ENCODE data around the gene GAA. TPM values are rescaled to one million over a fixed set of nuclear protein-coding genes. Genes with fewer than 3 reads are reported as not detected.

Gene GAA
- total and polyA plus RNA-seq, 10 of the 15 experiments (the other 5 are each of a cell fraction or from before 2014, with no cell fraction given): 0.18 to 10.5 (median 4.1) TPM

GRCh38 chr17:80095844-80096475, 5.4 kb upstream of the GAA start (continued):
- TF ChIP-seq, protein P1, sequence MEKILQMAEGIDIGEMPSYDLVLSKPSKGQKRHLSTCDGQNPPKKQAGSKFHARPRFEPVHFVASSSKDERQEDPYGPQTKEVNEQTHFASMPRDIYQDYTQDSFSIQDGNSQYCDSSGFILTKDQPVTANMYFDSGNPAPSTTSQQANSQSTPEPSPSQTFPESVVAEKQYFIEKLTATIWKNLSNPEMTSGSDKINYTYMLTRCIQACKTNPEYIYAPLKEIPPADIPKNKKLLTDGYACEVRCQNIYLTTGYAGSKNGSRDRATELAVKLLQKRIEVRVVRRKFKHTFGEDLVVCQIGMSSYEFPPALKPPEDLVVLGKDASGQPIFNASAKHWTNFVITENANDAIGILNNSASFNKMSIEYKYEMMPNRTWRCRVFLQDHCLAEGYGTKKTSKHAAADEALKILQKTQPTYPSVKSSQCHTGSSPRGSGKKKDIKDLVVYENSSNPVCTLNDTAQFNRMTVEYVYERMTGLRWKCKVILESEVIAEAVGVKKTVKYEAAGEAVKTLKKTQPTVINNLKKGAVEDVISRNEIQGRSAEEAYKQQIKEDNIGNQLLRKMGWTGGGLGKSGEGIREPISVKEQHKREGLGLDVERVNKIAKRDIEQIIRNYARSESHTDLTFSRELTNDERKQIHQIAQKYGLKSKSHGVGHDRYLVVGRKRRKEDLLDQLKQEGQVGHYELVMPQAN (conservative IDR thresholded peaks at IDR 0.05): no peak
- no peak for TF ChIP-seq TBL1XR1 (IDR thresholded peaks at IDR 0.05; ENCODE audit: low read depth, low read length)
- TF ChIP-seq, protein P2, sequence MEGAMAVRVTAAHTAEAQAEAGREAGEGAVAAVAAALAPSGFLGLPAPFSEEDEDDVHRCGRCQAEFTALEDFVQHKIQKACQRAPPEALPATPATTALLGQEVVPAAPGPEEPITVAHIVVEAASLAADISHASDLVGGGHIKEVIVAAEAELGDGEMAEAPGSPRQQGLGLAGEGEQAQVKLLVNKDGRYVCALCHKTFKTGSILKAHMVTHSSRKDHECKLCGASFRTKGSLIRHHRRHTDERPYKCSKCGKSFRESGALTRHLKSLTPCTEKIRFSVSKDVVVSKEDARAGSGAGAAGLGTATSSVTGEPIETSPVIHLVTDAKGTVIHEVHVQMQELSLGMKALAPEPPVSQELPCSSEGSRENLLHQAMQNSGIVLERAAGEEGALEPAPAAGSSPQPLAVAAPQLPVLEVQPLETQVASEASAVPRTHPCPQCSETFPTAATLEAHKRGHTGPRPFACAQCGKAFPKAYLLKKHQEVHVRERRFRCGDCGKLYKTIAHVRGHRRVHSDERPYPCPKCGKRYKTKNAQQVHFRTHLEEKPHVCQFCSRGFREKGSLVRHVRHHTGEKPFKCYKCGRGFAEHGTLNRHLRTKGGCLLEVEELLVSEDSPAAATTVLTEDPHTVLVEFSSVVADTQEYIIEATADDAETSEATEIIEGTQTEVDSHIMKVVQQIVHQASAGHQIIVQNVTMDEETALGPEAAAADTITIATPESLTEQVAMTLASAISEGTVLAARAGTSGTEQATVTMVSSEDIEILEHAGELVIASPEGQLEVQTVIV (IDR thresholded peaks at IDR 0.05; ENCODE audit: borderline replicate concordance, partially characterized antibody): no peak

- 42% methylated on average over 11 of the region's 12 CpGs for WGBS (ENCODE audit: insufficient coverage, insufficient replicate concordance, low lambda C conversion rate, missing lambda C conversion rate)
- Histone ChIP-seq H4K20me1 (ENCODE audit: control insufficient read depth, insufficient read depth) (no peaks in the 10 kb centered on the region), H3K4me3 (no peak overlapping the region), H3K27me3 (replicated peaks in 1 of 2; ENCODE audit: control insufficient read depth in 2 of 2, insufficient read depth in 2 of 2, low read length in 1 of 2) (no peaks in the 10 kb centered on the region), H3K9ac (ENCODE audit: control insufficient read depth, insufficient read depth, low read length) (no peak overlapping the region), H3K9me3 (replicated peaks; ENCODE audit: control insufficient read depth, insufficient read depth, low read length) (no peaks in the 10 kb centered on the region), H3K36me3 (ENCODE audit: control insufficient read depth in 2 of 2, insufficient read depth in 2 of 2, low read length in 1 of 2) (no peaks in the 10 kb centered on the region), H3K27ac (ENCODE audit: control insufficient read depth, insufficient read depth) (no peak overlapping the region), H3K79me2 (ENCODE audit: control insufficient read depth, insufficient read depth, low read length) (no peaks in the 10 kb centered on the region), H2AFZ (ENCODE audit: control insufficient read depth, low read depth, low read length) (no peak overlapping the region), H3K4me2 (ENCODE audit: control insufficient read depth, insufficient read depth) (no peak overlapping the region), H3K4me1 (ENCODE audit: control insufficient read depth, insufficient read depth, low read length) (peaks cover 11% of the 10 kb centered on the region)
- ChIA-PET RAD21 (ENCODE audit: unreplicated experiment) (no interaction called here), CTCF (no interaction called here), SMC1A (ENCODE audit: uncharacterized antibody, unreplicated experiment) (no interaction called here), POLR2A (no interaction called here)
- intact Hi-C loops (cut with micrococcal nuclease; ENCODE audit: unreplicated experiment) (no loop called here), in situ Hi-C loops (cut with MboI) (no loop called here)
- DNase-seq (ENCODE audit: low read depth, low spot score) (no peak), FAIRE-seq (no peak), ATAC-seq (no peak)
- TF ChIP-seq NR2C2 (IDR thresholded peaks at IDR 0.05; ENCODE audit: borderline replicate concordance, control insufficient read depth, insufficient read length, low read depth) (no peak), ZZZ3 (IDR thresholded peaks at IDR 0.05; ENCODE audit: control insufficient read depth, insufficient read length, low read depth) (no peak), PAX8 (IDR thresholded peaks at IDR 0.05) (no peak), ZNF207 (IDR thresholded peaks at IDR 0.05; ENCODE audit: borderline replicate concordance) (no peak), EZH2 (IDR thresholded peaks at IDR 0.05; ENCODE audit: borderline replicate concordance, control insufficient read depth, low read depth, low read length) (no peak), SIN3A (IDR thresholded peaks at IDR 0.05; ENCODE audit: low read depth, low read length) (no peak)
- TF ChIP-seq, protein P3, sequence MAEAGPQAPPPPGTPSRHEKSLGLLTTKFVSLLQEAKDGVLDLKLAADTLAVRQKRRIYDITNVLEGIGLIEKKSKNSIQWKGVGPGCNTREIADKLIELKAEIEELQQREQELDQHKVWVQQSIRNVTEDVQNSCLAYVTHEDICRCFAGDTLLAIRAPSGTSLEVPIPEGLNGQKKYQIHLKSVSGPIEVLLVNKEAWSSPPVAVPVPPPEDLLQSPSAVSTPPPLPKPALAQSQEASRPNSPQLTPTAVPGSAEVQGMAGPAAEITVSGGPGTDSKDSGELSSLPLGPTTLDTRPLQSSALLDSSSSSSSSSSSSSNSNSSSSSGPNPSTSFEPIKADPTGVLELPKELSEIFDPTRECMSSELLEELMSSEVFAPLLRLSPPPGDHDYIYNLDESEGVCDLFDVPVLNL (IDR thresholded peaks at IDR 0.05; ENCODE audit: low read depth, low read length): no peak
- TF ChIP-seq, protein P4, sequence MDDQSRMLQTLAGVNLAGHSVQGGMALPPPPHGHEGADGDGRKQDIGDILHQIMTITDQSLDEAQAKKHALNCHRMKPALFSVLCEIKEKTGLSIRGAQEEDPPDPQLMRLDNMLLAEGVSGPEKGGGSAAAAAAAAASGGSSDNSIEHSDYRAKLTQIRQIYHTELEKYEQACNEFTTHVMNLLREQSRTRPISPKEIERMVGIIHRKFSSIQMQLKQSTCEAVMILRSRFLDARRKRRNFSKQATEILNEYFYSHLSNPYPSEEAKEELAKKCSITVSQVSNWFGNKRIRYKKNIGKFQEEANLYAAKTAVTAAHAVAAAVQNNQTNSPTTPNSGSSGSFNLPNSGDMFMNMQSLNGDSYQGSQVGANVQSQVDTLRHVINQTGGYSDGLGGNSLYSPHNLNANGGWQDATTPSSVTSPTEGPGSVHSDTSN (IDR thresholded peaks at IDR 0.05; ENCODE audit: insufficient replicate concordance, low read depth, low read length): no peak
- BruUV-seq (replicated peaks): no TSS peak
These were observed 4.8 kb upstream of the GAA start for GRCh38 chr17:80096561-80097021.

Data from GM12878 (cell line).